Stimulated activated CD4-positive, alpha-beta T cell treated with anti-CD3 and anti-CD28 coated beads, TNF-alpha, amount 100 ng/mL, for 1 hour (primary cell): ENCODE results near the gene RNF32.
"Not testable (repeated sequence)": the region's sequence is repeated elsewhere in the genome, so short reads cannot be mapped to it uniquely, and the experiment has no call there.

Experiments used
- DNase-seq, 3 donors: peaks; one replicate each; pipeline ENCODE4 v3.0.0-alpha.2; 2020; ENCODE audit warnings: low read depth in 3 of 3, low spot score in 1 of 3

The RNF32 gene

GRCh38 chr7:156673454-156673853 is 32.9 kb downstream of the RNF32 start:
- DNase-seq: no peak

GRCh38 chr7:156673902-156674301 is 33.3 kb downstream of the RNF32 start:
- no peak for DNase-seq

GRCh38 chr7:156675721-156676120 is 35.1 kb downstream of the RNF32 start:
- DNase-seq: no peak

- DNase-seq: no peak
Observed at GRCh38 chr7:156676263-156676662, 35.7 kb downstream of the RNF32 start.

- DNase-seq: no peak
Observed at GRCh38 chr7:156677374-156678054, 36.9 kb downstream of the RNF32 start.

- DNase-seq: no peak
Observed at GRCh38 chr7:156680281-156680680, 39.7 kb downstream of the RNF32 start.

GRCh38 chr7:156682928-156683327 is 42.4 kb downstream of the RNF32 start:
- no peak for DNase-seq

- no peak for DNase-seq
Observed at GRCh38 chr7:156684251-156684650, 43.7 kb downstream of the RNF32 start.

- no peak for DNase-seq
Observed at GRCh38 chr7:156684661-156685060, 44.1 kb downstream of the RNF32 start.

GRCh38 chr7:156691764-156692163 is 51.2 kb downstream of the RNF32 start:
- no peak for DNase-seq

- no peak for DNase-seq
Observed at GRCh38 chr7:156692849-156693248, 52.3 kb downstream of the RNF32 start.

GRCh38 chr7:156693627-156694026 is 53.1 kb downstream of the RNF32 start:
- DNase-seq: no peak

GRCh38 chr7:156697283-156697682 is 56.7 kb downstream of the RNF32 start:
- DNase-seq: not testable (repeated sequence)

- DNase-seq: not testable (repeated sequence)
Observed at GRCh38 chr7:156698512-156698911, 57.9 kb downstream of the RNF32 start.

GRCh38 chr7:156701787-156702186 is 61.2 kb downstream of the RNF32 start:
- not testable (repeated sequence) for DNase-seq

GRCh38 chr7:156702399-156702798 is 61.8 kb downstream of the RNF32 start:
- DNase-seq: no peak

GRCh38 chr7:156703209-156703608 is 62.6 kb downstream of the RNF32 start:
- no peak for DNase-seq

GRCh38 chr7:156703773-156704482 is 63.4 kb downstream of the RNF32 start:
- no peak for DNase-seq

GRCh38 chr7:156722043-156722826 is 81.7 kb downstream of the RNF32 start:
- DNase-seq: no peak

GRCh38 chr7:156725073-156725472 is 84.5 kb downstream of the RNF32 start:
- DNase-seq: no peak

- no peak for DNase-seq
Observed at GRCh38 chr7:156725936-156726335, 85.4 kb downstream of the RNF32 start.
